K562 (cell line): Measurements from ENCODE around the gene PCED1B. TPM values are rescaled to one million over a fixed set of nuclear protein-coding genes. Genes with fewer than 3 reads are reported as not detected.
"Not testable (repeated sequence)": the region's sequence is repeated elsewhere in the genome, so short reads cannot be mapped to it uniquely, and the experiment has no call there.

Experiments used
- BHLHE40 ChIP-seq: IDR thresholded peaks from 2 replicates; pipeline ENCODE4 v1.6.1; 2011; ENCODE audit warnings: low read length, improper control_type of control experiment
- CBFA2T2 ChIP-seq: fragments of 450-650 bp; conservative IDR thresholded peaks from 2 replicates; pipeline ENCODE4 v1.6.1; 2017; ENCODE audit warnings: mild to moderate bottlenecking
- CC2D1A ChIP-seq: fragments of 450-650 bp; IDR thresholded peaks from 2 replicates; pipeline ENCODE4 v1.6.1; 2017; ENCODE audit warnings: mild to moderate bottlenecking
- CTBP1 ChIP-seq: fragments of 450-650 bp; IDR thresholded peaks from 2 replicates; pipeline ENCODE4 v1.6.1; 2016; ENCODE audit warnings: borderline replicate concordance
- FOSL1 ChIP-seq: fragments of 200-800 bp; sonication (Bioruptor generic); conservative IDR thresholded peaks from 2 replicates; pipeline ENCODE4 v1.6.1; 2016; ENCODE audit warnings: missing genetic modification characterization, missing compliant biosample characterization
- MNT ChIP-seq, 2 experiments: fragments of 450-650 bp; conservative IDR thresholded peaks; 2 replicates each; pipeline ENCODE4 v1.6.1; 2017; ENCODE audit warnings: mild to moderate bottlenecking in 2 of 2, moderate library complexity in 2 of 2
- MYC ChIP-seq, 2 experiments: fragments of 250-450 bp in 1 of 2; sonication (Bioruptor Pico) in 1 of 2; IDR thresholded peaks; 2 replicates each; pipeline versions ENCODE4 v1.5.1 to v1.6.1; 2012 to 2021; ENCODE audit warnings: low read depth in 2 of 2, borderline replicate concordance in 1 of 2, improper control_type of control experiment in 1 of 2, low read length in 1 of 2, mild to moderate bottlenecking in 1 of 2, moderate library complexity in 1 of 2
- RCOR1 ChIP-seq, 2 experiments: IDR thresholded peaks; 2 replicates each; pipeline ENCODE4 v1.6.1; 2012; ENCODE audit warnings: low read depth in 2 of 2, low read length in 2 of 2, borderline replicate concordance in 1 of 2, improper control_type of control experiment in 1 of 2
- REST ChIP-seq, 2 experiments: fragments of 450-650 bp; formaldehyde crosslinking in 1 of 2; IDR thresholded peaks; 2 replicates each; pipeline versions ENCODE4 v1.4.0 to v1.6.1; 2014 to 2020; ENCODE audit warnings: mild to moderate bottlenecking in 2 of 2, borderline replicate concordance in 1 of 2, low read depth in 1 of 2
- SMARCE1 ChIP-seq: fragments of 450-650 bp; IDR thresholded peaks from 2 replicates; pipeline ENCODE4 v1.7.1; 2016; ENCODE audit warnings: mild to moderate bottlenecking
- TOE1 ChIP-seq, 2 experiments: fragments of 450-650 bp in 1 of 2; sonication (generic) in 1 of 2; formaldehyde crosslinking in 1 of 2; IDR thresholded peaks; 2 replicates each; pipeline versions ENCODE4 v1.7.1 to v1.8.0; 2016 to 2022; ENCODE audit warnings: borderline replicate concordance in 2 of 2, mild to moderate bottlenecking in 2 of 2, antibody characterized with exemption in 1 of 2, inconsistent platforms in 1 of 2, low read depth in 1 of 2, missing genetic modification reagents in 1 of 2, moderate library complexity in 1 of 2
- polyA plus RNA-seq, 8 experiments: library from polyadenylated mRNA; depleted of rRNA in 4 of 8; stranded (reverse) in 5 of 8; unstranded in 3 of 8; fragments of >200 nt; fragmentation: Nextera tagmentation in 2 of 8; fragmentation: Illumina TruSeq in 1 of 8; extraction: Ambion mirVana in 2 of 8; extraction: Trizol in 1 of 8; gene quantifications; 2 replicates each; pipeline versions ENCODE4 v1.2.1 to v1.2.3, GENCODE V29; 2011 to 2014; ENCODE audit warnings: inconsistent platforms in 1 of 8, missing spikeins in 1 of 8
- total RNA-seq, 7 experiments: library from RNA; depleted of rRNA in 6 of 7; stranded (reverse); fragments of >200 nt in 6 of 7; fragmentation: Illumina TruSeq in 2 of 7; extraction: Trizol in 2 of 7; gene quantifications; 2 replicates each; pipeline versions ENCODE4 v1.2.1 to v1.2.3, GENCODE V29; 2011 to 2021; ENCODE audit warnings: low replicate concordance in 1 of 7
- TF ChIP-seq, protein P1 (sequence below): fragments of 450-650 bp; IDR thresholded peaks from 2 replicates; pipeline ENCODE4 v1.6.1; 2016; ENCODE audit warnings: low read depth, mild to moderate bottlenecking, moderate library complexity
- TF ChIP-seq, protein P2 (sequence below): fragments of 450-650 bp; IDR thresholded peaks from 2 replicates; pipeline ENCODE4 v1.6.1; 2016

The PCED1B gene
- total and polyA plus RNA-seq, 9 of the 15 experiments (the other 6 are each of a cell fraction or from before 2014, with no cell fraction given): 1.2 to 9.3 (median 2.5) TPM

- TF ChIP-seq REST (IDR thresholded peaks at IDR 0.05; ENCODE audit: borderline replicate concordance) (peak; percentile 9; the same call in 1 of the 2 replicates), FOSL1 (tag) (peak; percentile 82), CTBP1 (peak; percentile 40; the same call in 1 of the 2 replicates), SMARCE1 (peak; percentile 75), RCOR1 (IDR thresholded peaks at IDR 0.05; ENCODE audit: borderline replicate concordance in 1 of 2, low read depth in 2 of 2, low read length in 2 of 2) (peak in 1 of 2 experiments; percentile 61; a peak in 1 of 4 replicates), BHLHE40 (peak; percentile 59; the same call in 1 of the 2 replicates), MNT (conservative IDR thresholded peaks at IDR 0.05) (peak in 1 of 2 experiments; percentile 26; a peak in 1 of 4 replicates), MYC (IDR thresholded peaks at IDR 0.05; ENCODE audit: low read depth, low read length) (0 out of 2 replicates have a peak, but pooled peaks have one; percentile 12), CC2D1A (peak; percentile 44), TOE1 (IDR thresholded peaks at IDR 0.05; ENCODE audit: borderline replicate concordance) (0 out of 2 replicates have a peak, but pooled peaks have one; percentile 35), CBFA2T2 (peak; percentile 25)
- not testable (repeated sequence) for TF ChIP-seq REST (CRISPR knock-in tag; IDR thresholded peaks at IDR 0.05; ENCODE audit: low read depth); MYC (CRISPR knock-in tag; IDR thresholded peaks at IDR 0.05; ENCODE audit: borderline replicate concordance, low read depth); TOE1 (CRISPR knock-in tag; IDR thresholded peaks at IDR 0.05; ENCODE audit: borderline replicate concordance, low read depth)
- TF ChIP-seq, protein P1, sequence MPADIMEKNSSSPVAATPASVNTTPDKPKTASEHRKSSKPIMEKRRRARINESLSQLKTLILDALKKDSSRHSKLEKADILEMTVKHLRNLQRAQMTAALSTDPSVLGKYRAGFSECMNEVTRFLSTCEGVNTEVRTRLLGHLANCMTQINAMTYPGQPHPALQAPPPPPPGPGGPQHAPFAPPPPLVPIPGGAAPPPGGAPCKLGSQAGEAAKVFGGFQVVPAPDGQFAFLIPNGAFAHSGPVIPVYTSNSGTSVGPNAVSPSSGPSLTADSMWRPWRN: 0 out of 2 replicates have a peak, but pooled peaks have one; percentile 60
- TF ChIP-seq, protein P2, sequence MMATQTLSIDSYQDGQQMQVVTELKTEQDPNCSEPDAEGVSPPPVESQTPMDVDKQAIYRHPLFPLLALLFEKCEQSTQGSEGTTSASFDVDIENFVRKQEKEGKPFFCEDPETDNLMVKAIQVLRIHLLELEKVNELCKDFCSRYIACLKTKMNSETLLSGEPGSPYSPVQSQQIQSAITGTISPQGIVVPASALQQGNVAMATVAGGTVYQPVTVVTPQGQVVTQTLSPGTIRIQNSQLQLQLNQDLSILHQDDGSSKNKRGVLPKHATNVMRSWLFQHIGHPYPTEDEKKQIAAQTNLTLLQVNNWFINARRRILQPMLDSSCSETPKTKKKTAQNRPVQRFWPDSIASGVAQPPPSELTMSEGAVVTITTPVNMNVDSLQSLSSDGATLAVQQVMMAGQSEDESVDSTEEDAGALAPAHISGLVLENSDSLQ: peak; percentile 28; the same call in 1 of the 2 replicates
Measured at GRCh38 chr12:47182164-47182938, 102.9 kb downstream of the PCED1B start (continued).
